HG03520 (cell line): ENCODE measurements around the gene YEATS4.
"Not testable (repeated sequence)": the region's sequence is repeated elsewhere in the genome, so short reads cannot be mapped to it uniquely, and the experiment has no call there.

Experiments
- ATAC-seq: cut with Tn5 transposase; IDR thresholded peaks from one replicate; pipeline ENCODE4 v1.9.1; 2021; ENCODE audit warnings: mild to moderate bottlenecking, moderate library complexity; ENCODE audit not compliant: unreplicated experiment

Gene YEATS4

GRCh38 chr12:69359531-69360347 lies at the start of gene YEATS4:
YEATS4 (plus strand) TSS chr12:69359743; CDS start chr12:69359973, 230 bp downstream.
- peak; percentile 73 for ATAC-seq

GRCh38 chr12:69313209-69313608 lies 46.3 kb upstream of the YEATS4 start:
- no peak for ATAC-seq

- ATAC-seq, result not testable (repeated sequence)
These were observed 42.8 kb upstream of the YEATS4 start for GRCh38 chr12:69316784-69317183.

GRCh38 chr12:69317233-69317632 lies 42.3 kb upstream of the YEATS4 start:
- not testable (repeated sequence) for ATAC-seq

- ATAC-seq, result no peak
These were observed 41.3 kb upstream of the YEATS4 start for GRCh38 chr12:69318225-69318624.

DNA sequence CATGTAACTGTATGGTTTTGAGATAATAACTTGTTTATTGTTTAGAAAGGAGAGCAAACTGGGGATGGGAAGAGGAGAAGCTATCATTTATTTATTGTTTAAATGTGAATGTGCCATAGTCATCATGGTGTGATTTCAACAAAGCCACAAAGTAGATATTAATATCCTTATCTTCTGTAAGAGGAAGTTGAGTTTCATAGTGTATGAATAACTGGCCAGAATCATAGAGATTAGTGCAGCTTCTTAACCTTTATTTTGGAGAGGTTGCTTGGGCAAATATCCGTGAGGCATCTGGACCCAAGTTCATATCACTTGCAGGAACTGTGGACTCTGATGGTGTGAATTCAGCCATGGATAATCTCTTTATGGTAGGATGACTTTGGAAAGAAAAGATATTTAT lies 38.2 kb upstream of the YEATS4 start:
- ATAC-seq, result no peak

GRCh38 chr12:69324797-69325466 lies 34.6 kb upstream of the YEATS4 start:
- ATAC-seq, result peak; percentile 97

DNA sequence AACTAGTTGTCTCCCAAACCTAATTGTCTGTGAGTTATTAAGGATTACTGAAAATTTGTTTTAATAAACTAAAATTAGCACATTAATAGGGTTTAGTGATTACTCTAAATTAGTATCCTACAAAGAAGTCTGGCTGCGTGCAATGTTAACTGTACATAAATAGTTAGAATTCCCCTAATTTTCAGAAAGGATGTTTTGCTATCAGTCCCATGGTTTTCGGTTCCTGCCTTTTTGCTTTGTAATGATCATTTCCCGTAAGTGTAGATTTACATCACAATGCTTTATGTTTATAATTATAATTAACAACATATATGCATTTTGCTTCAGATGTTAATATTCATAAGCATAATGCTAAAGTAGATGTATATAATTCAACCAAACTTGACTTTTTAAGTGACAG lies 31.1 kb upstream of the YEATS4 start:
- no peak for ATAC-seq

GRCh38 chr12:69329669-69330428 lies 29.7 kb upstream of the YEATS4 start:
- no peak for ATAC-seq

DNA sequence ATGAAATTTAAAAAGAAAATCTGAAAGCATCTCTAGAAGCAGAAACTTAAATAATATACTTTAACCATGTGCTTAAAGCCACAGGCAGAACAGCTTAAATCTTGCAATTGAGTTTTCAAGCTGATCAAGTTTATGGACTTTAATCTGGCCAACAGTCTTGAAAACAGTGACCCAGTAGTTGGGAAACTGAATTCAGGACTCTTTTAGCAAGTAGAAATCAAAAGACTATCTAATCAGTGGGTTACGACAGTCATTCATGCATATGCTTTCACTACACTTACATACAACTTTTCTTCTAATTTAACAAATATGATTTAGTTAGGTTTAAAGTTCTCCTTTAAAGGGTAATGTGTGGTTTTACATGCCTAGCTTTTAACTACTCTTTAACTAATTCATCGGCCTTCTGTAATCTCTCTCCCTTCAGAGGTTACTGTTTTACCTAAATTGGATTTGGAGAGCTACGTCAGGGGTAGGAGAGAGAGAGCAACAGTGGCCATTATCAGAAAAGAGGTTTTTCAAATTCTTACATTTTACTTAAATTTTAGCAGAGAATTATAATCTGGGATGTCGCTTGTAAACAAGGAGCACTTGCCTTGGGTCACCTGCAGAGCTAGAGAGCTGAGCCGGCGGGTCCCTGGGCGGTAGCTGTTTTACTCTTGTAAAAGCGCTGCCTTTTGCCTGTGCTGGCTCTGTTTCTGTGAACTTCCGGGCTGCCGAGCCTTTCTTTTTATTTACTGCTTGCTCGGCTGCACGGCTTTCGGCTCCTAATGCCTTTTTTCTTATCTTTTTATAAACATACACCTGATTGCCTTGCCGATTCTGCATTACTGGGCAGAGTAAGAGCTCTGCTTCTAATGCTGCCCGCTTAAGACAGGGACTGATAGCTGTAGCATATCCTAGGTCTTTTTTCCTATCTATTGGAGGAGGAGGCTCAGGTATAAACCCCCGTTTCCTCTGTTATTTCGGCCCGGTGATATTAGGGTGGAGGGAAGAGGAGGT lies 28.8 kb upstream of the YEATS4 start:
- peak; percentile 54 for ATAC-seq

GRCh38 chr12:69331519-69331908 lies 28.0 kb upstream of the YEATS4 start:
- ATAC-seq, result no peak

- no peak for ATAC-seq
These were observed 27.4 kb upstream of the YEATS4 start for GRCh38 chr12:69331909-69332684.

GRCh38 chr12:69332815-69333358 lies 26.7 kb upstream of the YEATS4 start:
- ATAC-seq, result no peak

- no peak for ATAC-seq
These were observed 25.4 kb upstream of the YEATS4 start for GRCh38 chr12:69334158-69334557.

DNA sequence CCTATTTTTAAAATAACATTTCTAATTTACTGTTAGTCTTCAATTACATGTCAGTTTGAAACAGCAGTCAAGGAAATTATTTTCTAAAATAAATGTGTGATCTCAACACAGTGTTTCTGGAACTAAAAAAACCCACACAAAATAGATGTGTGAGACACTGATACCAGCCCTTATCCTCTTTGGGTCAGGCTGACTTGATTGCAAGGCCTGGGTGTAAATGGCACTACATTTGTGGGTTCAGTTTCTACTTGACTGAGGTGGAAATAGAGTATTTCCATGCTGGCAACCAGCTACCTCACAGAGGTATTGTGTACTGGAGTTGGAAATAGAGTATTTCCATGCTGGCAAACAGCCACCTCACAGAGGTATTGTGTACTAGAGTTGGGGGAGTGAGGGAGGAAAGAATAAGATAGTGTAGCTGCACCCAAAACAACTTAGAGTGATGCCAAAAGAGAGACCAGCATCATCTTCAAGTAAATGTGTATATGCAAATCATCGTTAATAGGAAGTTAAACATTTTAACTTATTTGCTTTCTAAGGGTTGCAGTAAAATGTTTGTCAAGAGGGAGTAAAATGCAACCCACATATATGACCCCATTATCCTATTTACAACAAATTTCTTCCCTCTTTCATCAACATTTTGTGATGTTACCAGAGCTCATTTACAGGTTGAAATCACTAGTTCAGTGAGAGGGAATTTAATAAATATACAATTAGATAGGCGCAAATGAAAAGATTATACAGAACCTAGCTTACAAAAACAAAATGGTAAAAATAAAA lies 22.0 kb upstream of the YEATS4 start:
- ATAC-seq, result no peak

- ATAC-seq, result no peak
These were observed 21.3 kb upstream of the YEATS4 start for GRCh38 chr12:69338120-69338859.

- no peak for ATAC-seq
These were observed 20.6 kb upstream of the YEATS4 start for GRCh38 chr12:69338936-69339335.

DNA sequence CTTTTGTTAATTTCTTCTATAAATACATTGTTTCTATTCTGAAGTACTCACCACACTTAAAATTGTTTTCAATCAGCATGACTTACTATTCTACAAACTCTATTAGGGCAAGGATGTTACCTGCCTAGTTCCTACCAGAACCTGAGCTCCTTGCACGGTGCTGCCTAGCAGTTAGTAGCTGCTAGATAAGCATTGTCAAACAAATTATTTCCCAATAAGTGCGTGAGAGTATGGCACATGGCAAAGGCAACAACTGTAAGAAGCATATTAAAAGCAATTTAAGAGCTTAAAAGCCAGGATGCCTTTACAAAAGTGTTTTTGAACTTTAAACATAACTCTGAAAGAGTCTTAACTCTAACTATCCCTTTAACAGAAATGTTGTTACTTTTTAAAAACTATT lies 19.5 kb upstream of the YEATS4 start:
- ATAC-seq, result no peak
